Measurements from ENCODE around the gene FXYD7. TPM values are rescaled to one million over a fixed set of nuclear protein-coding genes. Genes with fewer than 3 reads are reported as not detected.

Gene FXYD7
- total RNA-seq, 1 experiment from 2014 or later = 0.90 TPM

- BruUV-seq (replicated peaks) = no TSS peak
- CTCF ChIA-PET = interaction anchor here (0.5 to 0.6 kb wide), 2 partner anchors 34 to 107 kb away, joined by 3 read pairs; partner anchors contain the start of gene FXYD7
Observed at GRCh38 chr19:35108730-35109129, 34.3 kb upstream of the FXYD7 start.

GRCh38 chr19:35109395-35110112 lies 33.5 kb upstream of the FXYD7 start:
- peak; percentile 88 for DNase-seq
- peak overlapping the region; percentile 14 for H3K27ac Mint-ChIP-seq (ENCODE audit: unreplicated experiment)
- H3K4me3 Mint-ChIP-seq (ENCODE audit: low read depth, unreplicated experiment) = peak overlapping the region; percentile 18
- peaks cover 31% of the 10 kb centered on the region for H3K4me1 Mint-ChIP-seq (ENCODE audit: low read depth, unreplicated experiment)
- H3K36me3 Mint-ChIP-seq (ENCODE audit: insufficient read depth, unreplicated experiment) = peaks cover 23% of the 10 kb centered on the region
- no peaks in the 10 kb centered on the region for H3K27me3 Mint-ChIP-seq (ENCODE audit: unreplicated experiment)
- intact Hi-C loops (cut with micrococcal nuclease; ENCODE audit: unreplicated experiment) = no loop called here
- BruUV-seq (replicated peaks) = TSS peak; percentile 34
- no peak for TF ChIP-seq CTCF (IDR thresholded peaks at IDR 0.05; ENCODE audit: unreplicated experiment)
- CTCF ChIA-PET = interaction anchor here (0.5 to 1.3 kb wide), 3 partner anchors 28 to 108 kb away, joined by 3 read pairs; partner anchors contain the start of gene FXYD7
- H3K9me3 Mint-ChIP-seq (ENCODE audit: low read depth, unreplicated experiment) = peaks cover 3% of the 10 kb centered on the region

More at GRCh38 chr19:35108730-35109129, 34.3 kb upstream of the FXYD7 start:
- no peak for DNase-seq
- Mint-ChIP-seq H3K36me3 (ENCODE audit: insufficient read depth, unreplicated experiment) (peaks cover 21% of the 10 kb centered on the region), H3K4me1 (ENCODE audit: low read depth, unreplicated experiment) (peaks cover 26% of the 10 kb centered on the region), H3K9me3 (ENCODE audit: low read depth, unreplicated experiment) (peaks cover 3% of the 10 kb centered on the region), H3K27me3 (ENCODE audit: unreplicated experiment) (no peaks in the 10 kb centered on the region), H3K4me3 (ENCODE audit: low read depth, unreplicated experiment) (peak overlapping the region; percentile 13), H3K27ac (ENCODE audit: unreplicated experiment) (peak overlapping the region; percentile 70)
- intact Hi-C loops (cut with micrococcal nuclease; ENCODE audit: unreplicated experiment) = no loop called here
- no peak for TF ChIP-seq CTCF (IDR thresholded peaks at IDR 0.05; ENCODE audit: unreplicated experiment)

- Mint-ChIP-seq H3K27ac (ENCODE audit: unreplicated experiment) (no peak overlapping the region), H3K27me3 (ENCODE audit: unreplicated experiment) (no peaks in the 10 kb centered on the region), H3K36me3 (ENCODE audit: insufficient read depth, unreplicated experiment) (peaks cover 37% of the 10 kb centered on the region), H3K9me3 (ENCODE audit: low read depth, unreplicated experiment) (peaks cover 2% of the 10 kb centered on the region), H3K4me1 (ENCODE audit: low read depth, unreplicated experiment) (peaks cover 38% of the 10 kb centered on the region), H3K4me3 (ENCODE audit: low read depth, unreplicated experiment) (no peak overlapping the region)
- intact Hi-C loops (cut with micrococcal nuclease; ENCODE audit: unreplicated experiment) = no loop called here
- DNase-seq = no peak
- BruUV-seq (replicated peaks) = no TSS peak
- CTCF ChIA-PET = interaction anchor here (0.8 kb wide), 2 partner anchors 15 to 164 kb away, joined by 4 read pairs; no protein-coding TSS in a partner anchor
- no peak for TF ChIP-seq CTCF (IDR thresholded peaks at IDR 0.05; ENCODE audit: unreplicated experiment)
Observed at GRCh38 chr19:35110974-35111373, 32.1 kb upstream of the FXYD7 start.

GRCh38 chr19:35112995-35113688 lies 29.9 kb upstream of the FXYD7 start:
- intact Hi-C loops (cut with micrococcal nuclease; ENCODE audit: unreplicated experiment) = no loop called here
- no peaks in the 10 kb centered on the region for H3K9me3 Mint-ChIP-seq (ENCODE audit: low read depth, unreplicated experiment)
- no peak for DNase-seq
- CTCF ChIA-PET = interaction anchor here (0.7 to 1.2 kb wide), 3 partner anchors 10 to 24 kb away, joined by 3 to 5 read pairs (median 4); no protein-coding TSS in a partner anchor
- BruUV-seq (replicated peaks) = no TSS peak
- H3K36me3 Mint-ChIP-seq (ENCODE audit: insufficient read depth, unreplicated experiment) = peaks cover 46% of the 10 kb centered on the region
- no peaks in the 10 kb centered on the region for H3K27me3 Mint-ChIP-seq (ENCODE audit: unreplicated experiment)
- no peak overlapping the region for H3K27ac Mint-ChIP-seq (ENCODE audit: unreplicated experiment)
- no peak overlapping the region for H3K4me3 Mint-ChIP-seq (ENCODE audit: low read depth, unreplicated experiment)
- TF ChIP-seq CTCF (IDR thresholded peaks at IDR 0.05; ENCODE audit: unreplicated experiment) = no peak
- peaks cover 53% of the 10 kb centered on the region for H3K4me1 Mint-ChIP-seq (ENCODE audit: low read depth, unreplicated experiment)

Measured in Calu3 (cell line).